Subcutaneous abdominal adipose tissue (tissue), 5 donors: ENCODE measurements around the gene MYH2.

Experiments used
- H3K27ac ChIP-seq: one replicate; pipeline ENCODE4 v1.7.0; 2013; ENCODE audit warnings: low read depth, mild to moderate bottlenecking, inconsistent platforms, low read length, moderate library complexity
- H3K27me3 ChIP-seq, 5 donors: one replicate each; pipeline ENCODE4 v1.7.0; 2013; ENCODE audit warnings: low read length in 5 of 5, inconsistent platforms in 1 of 5; ENCODE audit not compliant: control insufficient read depth in 5 of 5, insufficient read depth in 4 of 5
- H3K36me3 ChIP-seq, 5 donors: one replicate each; pipeline ENCODE4 v1.7.0; 2013; ENCODE audit warnings: low read length in 5 of 5; ENCODE audit not compliant: control insufficient read depth in 5 of 5, insufficient read depth in 5 of 5
- H3K4me1 ChIP-seq, 5 donors: one replicate each; pipeline ENCODE4 v1.7.0; 2013; ENCODE audit warnings: low read length in 5 of 5, mild to moderate bottlenecking in 3 of 5, moderate library complexity in 1 of 5; ENCODE audit not compliant: control insufficient read depth in 5 of 5, insufficient read depth in 5 of 5
- H3K4me3 ChIP-seq, 5 donors: one replicate each; pipeline ENCODE4 v1.7.0; 2013; ENCODE audit warnings: low read length in 5 of 5, low read depth in 1 of 5
- H3K9ac ChIP-seq, 5 donors: one replicate each; pipeline ENCODE4 v1.7.0; 2013; ENCODE audit warnings: low read length in 5 of 5, mild to moderate bottlenecking in 4 of 5, moderate library complexity in 3 of 5
- H3K9me3 ChIP-seq, 5 donors: one replicate each; pipeline ENCODE4 v1.7.0; 2013; ENCODE audit warnings: low read length in 5 of 5; ENCODE audit not compliant: control insufficient read depth in 5 of 5
- donor health status: healthy.
- donor health status: healthy.
- donor health status: healthy.
- donor health status: healthy.
- donor health status: healthy.

Gene MYH2

GRCh38 chr17:10471858-10472257 is 77.6 kb downstream of the MYH2 start:
- Histone ChIP-seq H3K4me3 (no peak overlapping the region), H3K4me1 (no peaks in the 10 kb centered on the region), H3K9ac (no peak overlapping the region), H3K27ac (no peak overlapping the region), H3K27me3 (no peaks in the 10 kb centered on the region), H3K9me3 (no peaks in the 10 kb centered on the region), H3K36me3 (no peaks in the 10 kb centered on the region)
